IMR-90 (cell line): Measurements from ENCODE around the gene ZNF407.
"Not testable (repeated sequence)": the region's sequence is repeated elsewhere in the genome, so short reads cannot be mapped to it uniquely, and the experiment has no call there.

Source experiments
- BHLHE40 ChIP-seq: fragments of 150-350 bp; IDR thresholded peaks from 2 replicates; pipeline ENCODE4 v1.6.1; 2016; ENCODE audit warnings: mild to moderate bottlenecking, low read depth, low read length
- MAFK ChIP-seq: IDR thresholded peaks from 2 replicates; pipeline ENCODE4 v1.6.1; 2012; ENCODE audit warnings: low read depth, low read length, improper control_type of control experiment
- MAZ ChIP-seq: IDR thresholded peaks from 2 replicates; pipeline ENCODE4 v1.6.1; 2012; ENCODE audit warnings: low read depth, mild to moderate bottlenecking, low read length, improper control_type of control experiment, moderate library complexity, borderline replicate concordance
- POLR2A ChIP-seq: IDR thresholded peaks from 2 replicates; pipeline ENCODE4 v1.6.1; 2012; ENCODE audit warnings: mild to moderate bottlenecking, low read depth, low read length
- RAD21 ChIP-seq: IDR thresholded peaks from 2 replicates; pipeline ENCODE4 v1.6.1; 2012; ENCODE audit warnings: low read length, improper control_type of control experiment
- RCOR1 ChIP-seq: IDR thresholded peaks from 2 replicates; pipeline ENCODE4 v1.6.1; 2012; ENCODE audit warnings: mild to moderate bottlenecking, low read length, improper control_type of control experiment; ENCODE audit not compliant: insufficient replicate concordance
- RFX5 ChIP-seq: IDR thresholded peaks from 2 replicates; pipeline ENCODE4 v1.8.0; 2012; ENCODE audit warnings: low read depth, mild to moderate bottlenecking, low read length, moderate library complexity
- SMC3 ChIP-seq: fragments of 150-350 bp; IDR thresholded peaks from 2 replicates; pipeline ENCODE4 v1.6.1; 2016; ENCODE audit warnings: low read depth, mild to moderate bottlenecking, antibody characterized with exemption, low read length, moderate library complexity
- USF2 ChIP-seq: fragments of 150-350 bp; IDR thresholded peaks from 2 replicates; pipeline ENCODE4 v1.6.1; 2017; ENCODE audit warnings: mild to moderate bottlenecking, antibody characterized with exemption, low read length, low read depth
- TF ChIP-seq, protein P1 (sequence below): conservative IDR thresholded peaks from 2 replicates; pipeline ENCODE4 v1.5.1; 2012; ENCODE audit warnings: mild to moderate bottlenecking, low read depth, low read length, improper control_type of control experiment

GRCh38 chr18:74565164-74565563, 32.5 kb upstream of the ZNF407 start:
- not testable (repeated sequence) for TF ChIP-seq POLR2A, USF2, RCOR1, RAD21, SMC3, BHLHE40, MAFK, RFX5, MAZ
- TF ChIP-seq, protein P1, sequence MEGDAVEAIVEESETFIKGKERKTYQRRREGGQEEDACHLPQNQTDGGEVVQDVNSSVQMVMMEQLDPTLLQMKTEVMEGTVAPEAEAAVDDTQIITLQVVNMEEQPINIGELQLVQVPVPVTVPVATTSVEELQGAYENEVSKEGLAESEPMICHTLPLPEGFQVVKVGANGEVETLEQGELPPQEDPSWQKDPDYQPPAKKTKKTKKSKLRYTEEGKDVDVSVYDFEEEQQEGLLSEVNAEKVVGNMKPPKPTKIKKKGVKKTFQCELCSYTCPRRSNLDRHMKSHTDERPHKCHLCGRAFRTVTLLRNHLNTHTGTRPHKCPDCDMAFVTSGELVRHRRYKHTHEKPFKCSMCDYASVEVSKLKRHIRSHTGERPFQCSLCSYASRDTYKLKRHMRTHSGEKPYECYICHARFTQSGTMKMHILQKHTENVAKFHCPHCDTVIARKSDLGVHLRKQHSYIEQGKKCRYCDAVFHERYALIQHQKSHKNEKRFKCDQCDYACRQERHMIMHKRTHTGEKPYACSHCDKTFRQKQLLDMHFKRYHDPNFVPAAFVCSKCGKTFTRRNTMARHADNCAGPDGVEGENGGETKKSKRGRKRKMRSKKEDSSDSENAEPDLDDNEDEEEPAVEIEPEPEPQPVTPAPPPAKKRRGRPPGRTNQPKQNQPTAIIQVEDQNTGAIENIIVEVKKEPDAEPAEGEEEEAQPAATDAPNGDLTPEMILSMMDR, result not testable (repeated sequence)
